ENCODE measurements around the gene NXPH1.

- TF ChIP-seq ELF4 (IDR thresholded peaks at IDR 0.05): no peak
- TF ChIP-seq FOXM1 (IDR thresholded peaks at IDR 0.05; ENCODE audit: borderline replicate concordance): no peak
- no peak for TF ChIP-seq PKNOX1 (IDR thresholded peaks at IDR 0.05)
Measured at GRCh38 chr7:8514781-8515519, 81.5 kb downstream of the NXPH1 start.
